Stimulated activated memory B cell treated with anti-CD40 and anti-IgM and Interleukin-4, amounts not matched to agents 10 μg/mL and 1 μg/mL and 100 μg/mL, for 72 hours (primary cell): ENCODE data around the gene PNKP.
A peak's percentile ranks its signal among the peaks of the same experiment; 100 is the strongest.

Experiments
- ATAC-seq: fragments of 150-1000 bp; cut with Tn5 transposase; 2 replicates; pipeline ENCODE4 v1.10.0; 2021
- H3K27ac Mint-ChIP-seq: one replicate; pipeline ENCODE4 v1.8.0; 2022; ENCODE audit warnings: mild to moderate bottlenecking, mixed read lengths
- H3K27me3 Mint-ChIP-seq: one replicate; pipeline ENCODE4 v1.8.0; 2022; ENCODE audit warnings: mixed read lengths
- H3K36me3 Mint-ChIP-seq: one replicate; pipeline ENCODE4 v1.8.0; 2022; ENCODE audit warnings: mixed read lengths
- H3K4me1 Mint-ChIP-seq: one replicate; pipeline ENCODE4 v1.8.0; 2022; ENCODE audit warnings: mixed read lengths
- H3K4me3 Mint-ChIP-seq: one replicate; pipeline ENCODE4 v1.8.0; 2022; ENCODE audit warnings: mild to moderate bottlenecking, moderate library complexity, mixed read lengths
- H3K9me3 Mint-ChIP-seq: one replicate; pipeline ENCODE4 v1.8.0; 2022; ENCODE audit warnings: mixed read lengths

The PNKP gene

GRCh38 chr19:49859682-49860335, 7.6 kb downstream of the PNKP start:
- Mint-ChIP-seq H3K9me3 (no peaks in the 10 kb centered on the region), H3K27me3 (no peaks in the 10 kb centered on the region), H3K27ac (no peak overlapping the region), H3K4me3 (no peak overlapping the region), H3K4me1 (peaks cover 32% of the 10 kb centered on the region), H3K36me3 (peaks cover 61% of the 10 kb centered on the region)
- no peak for ATAC-seq

GRCh38 chr19:49858088-49858985, 9.0 kb downstream of the PNKP start:
- Mint-ChIP-seq H3K4me1 (peaks cover 28% of the 10 kb centered on the region), H3K4me3 (no peak overlapping the region), H3K27me3 (no peaks in the 10 kb centered on the region), H3K27ac (no peak overlapping the region), H3K9me3 (no peaks in the 10 kb centered on the region), H3K36me3 (peaks cover 47% of the 10 kb centered on the region)
- no peak for ATAC-seq

- Mint-ChIP-seq H3K36me3 (peaks cover 42% of the 10 kb centered on the region), H3K27me3 (no peaks in the 10 kb centered on the region), H3K27ac (no peak overlapping the region), H3K4me1 (peaks cover 30% of the 10 kb centered on the region), H3K9me3 (no peaks in the 10 kb centered on the region), H3K4me3 (no peak overlapping the region)
- no peak for ATAC-seq
These were observed 9.6 kb downstream of the PNKP start for GRCh38 chr19:49857838-49858087.

- no peak overlapping the region for H3K27ac Mint-ChIP-seq
These were observed 10.1 kb downstream of the PNKP start for GRCh38 chr19:49857061-49857837.

GRCh38 chr19:49856574-49857021, 10.8 kb downstream of the PNKP start:
- peaks cover 40% of the 10 kb centered on the region for H3K4me1 Mint-ChIP-seq
- H3K27me3 Mint-ChIP-seq: no peaks in the 10 kb centered on the region
- no peak overlapping the region for H3K4me3 Mint-ChIP-seq
- ATAC-seq: no peak
- H3K36me3 Mint-ChIP-seq: peaks cover 35% of the 10 kb centered on the region
- no peak overlapping the region for H3K27ac Mint-ChIP-seq
- no peaks in the 10 kb centered on the region for H3K9me3 Mint-ChIP-seq

More at GRCh38 chr19:49857061-49857837, 10.1 kb downstream of the PNKP start:
- ATAC-seq: no peak
- H3K4me1 Mint-ChIP-seq: peaks cover 35% of the 10 kb centered on the region
- no peaks in the 10 kb centered on the region for H3K27me3 Mint-ChIP-seq
- no peak overlapping the region for H3K4me3 Mint-ChIP-seq
- H3K36me3 Mint-ChIP-seq: peaks cover 39% of the 10 kb centered on the region
- no peaks in the 10 kb centered on the region for H3K9me3 Mint-ChIP-seq

- H3K27ac Mint-ChIP-seq: no peak overlapping the region
- H3K27me3 Mint-ChIP-seq: no peaks in the 10 kb centered on the region
- H3K4me3 Mint-ChIP-seq: no peak overlapping the region
- peaks cover 28% of the 10 kb centered on the region for H3K36me3 Mint-ChIP-seq
- H3K9me3 Mint-ChIP-seq: no peaks in the 10 kb centered on the region
- peaks cover 40% of the 10 kb centered on the region for H3K4me1 Mint-ChIP-seq
- ATAC-seq: no peak
These were observed 11.5 kb downstream of the PNKP start for GRCh38 chr19:49855676-49856573.

GRCh38 chr19:49855277-49855675, 12.1 kb downstream of the PNKP start:
- Mint-ChIP-seq H3K27ac (no peak overlapping the region), H3K9me3 (no peaks in the 10 kb centered on the region), H3K4me3 (no peak overlapping the region), H3K4me1 (peaks cover 42% of the 10 kb centered on the region), H3K27me3 (no peaks in the 10 kb centered on the region), H3K36me3 (peaks cover 23% of the 10 kb centered on the region)
- no peak for ATAC-seq

- H3K36me3 Mint-ChIP-seq: peaks cover 23% of the 10 kb centered on the region
- H3K9me3 Mint-ChIP-seq: no peaks in the 10 kb centered on the region
- no peaks in the 10 kb centered on the region for H3K27me3 Mint-ChIP-seq
- H3K27ac Mint-ChIP-seq: peak overlapping the region; percentile 51
- peaks cover 47% of the 10 kb centered on the region for H3K4me1 Mint-ChIP-seq
- no peak for ATAC-seq
- H3K4me3 Mint-ChIP-seq: no peak overlapping the region
These were observed 12.8 kb downstream of the PNKP start for GRCh38 chr19:49854378-49855263.

GRCh38 chr19:49853852-49854377, 13.5 kb downstream of the PNKP start:
- peaks cover 53% of the 10 kb centered on the region for H3K4me1 Mint-ChIP-seq
- ATAC-seq: no peak
- H3K9me3 Mint-ChIP-seq: peaks cover 4% of the 10 kb centered on the region
- H3K27me3 Mint-ChIP-seq: no peaks in the 10 kb centered on the region
- no peak overlapping the region for H3K4me3 Mint-ChIP-seq
- H3K27ac Mint-ChIP-seq: peak overlapping the region; percentile 51
- peaks cover 24% of the 10 kb centered on the region for H3K36me3 Mint-ChIP-seq

GRCh38 chr19:49852631-49853126, 14.7 kb downstream of the PNKP start:
- no peak for ATAC-seq
- Mint-ChIP-seq H3K27me3 (no peaks in the 10 kb centered on the region), H3K4me1 (peaks cover 64% of the 10 kb centered on the region), H3K27ac (peak overlapping the region; percentile 74), H3K36me3 (peaks cover 15% of the 10 kb centered on the region), H3K4me3 (peak overlapping the region; percentile 85), H3K9me3 (peaks cover 4% of the 10 kb centered on the region)

- peaks cover 64% of the 10 kb centered on the region for H3K4me1 Mint-ChIP-seq
- peaks cover 4% of the 10 kb centered on the region for H3K9me3 Mint-ChIP-seq
- peak overlapping the region; percentile 85 for H3K4me3 Mint-ChIP-seq
- H3K27me3 Mint-ChIP-seq: no peaks in the 10 kb centered on the region
- H3K36me3 Mint-ChIP-seq: peaks cover 15% of the 10 kb centered on the region
- H3K27ac Mint-ChIP-seq: peak overlapping the region; percentile 95
- peak; percentile 7 for ATAC-seq
These were observed 15.7 kb downstream of the PNKP start for GRCh38 chr19:49851456-49852259.

GRCh38 chr19:49850487-49851342, 16.7 kb downstream of the PNKP start, which contains the start of gene PTOV1:
Gene PTOV1, plus strand, starts transcription at chr19:49851159.
- Mint-ChIP-seq H3K36me3 (peaks cover 14% of the 10 kb centered on the region), H3K27ac (peak within 1 kb of the TSS; percentile 95), H3K4me3 (peak within 1 kb of the TSS; percentile 96), H3K4me1 (peaks cover 57% of the 10 kb centered on the region), H3K9me3 (peaks cover 4% of the 10 kb centered on the region), H3K27me3 (no peaks in the 10 kb centered on the region)
- ATAC-seq: peak; percentile 94
